Epithelial cell of proximal tubule (primary cell): ENCODE data around the gene USP17L18. TPM values are rescaled to one million over a fixed set of nuclear protein-coding genes. Genes with fewer than 3 reads are reported as not detected.
"Not testable (repeated sequence)": the region's sequence is repeated elsewhere in the genome, so short reads cannot be mapped to it uniquely, and the experiment has no call there.

Source experiments
- DNase-seq: peaks from one replicate; pipeline ENCODE4 v3.0.0-alpha.2; 2011; ENCODE audit warnings: low read depth
- H3K4me3 ChIP-seq: 2 replicates; pipeline ENCODE4 v1.5.1; 2011; ENCODE audit warnings: low read depth, mild to moderate bottlenecking, low read length
- total RNA-seq: library from RNA; depleted of rRNA; stranded (reverse); fragments of >200 nt; gene quantifications from 2 replicates; pipeline ENCODE4 v1.2.3, GENCODE V29; 2015

USP17L18 gene
- total RNA-seq = not detected in 2 replicates

GRCh38 chr4:9247953-9248680 lies at the start of gene USP17L18:
Gene USP17L18, plus strand, starts transcription at chr4:9248630. Its CDS starts 0 bp downstream, at chr4:9248630.
- not testable (repeated sequence) for H3K4me3 ChIP-seq, DNase-seq

DNA sequence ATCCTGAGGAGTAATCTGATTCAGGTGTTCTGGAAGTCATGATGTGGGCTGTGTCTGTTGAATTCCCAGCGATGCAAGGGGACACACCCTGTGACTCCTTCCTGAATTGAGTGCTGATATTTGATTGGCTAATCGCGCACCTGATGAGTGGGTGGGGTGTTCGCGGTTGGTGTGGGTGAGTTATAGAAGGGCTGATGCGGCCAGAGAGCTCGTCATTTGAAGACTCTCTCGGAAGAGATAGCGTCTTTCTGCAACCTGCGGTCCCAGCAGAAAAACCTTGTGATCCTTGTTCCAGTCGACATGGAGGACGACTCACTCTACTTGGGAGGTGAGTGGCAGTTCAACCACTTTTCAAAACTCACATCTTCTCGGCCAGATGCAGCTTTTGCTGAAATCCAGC lies 38.1 kb upstream of the USP17L18 start, which contains the start of gene USP17L10:
TSS of gene USP17L10 (plus strand) at position 301 of the 400 bp plus-strand sequence. CDS start at position 301, 0 bp downstream.
- H3K4me3 ChIP-seq, DNase-seq: not testable (repeated sequence)

DNA sequence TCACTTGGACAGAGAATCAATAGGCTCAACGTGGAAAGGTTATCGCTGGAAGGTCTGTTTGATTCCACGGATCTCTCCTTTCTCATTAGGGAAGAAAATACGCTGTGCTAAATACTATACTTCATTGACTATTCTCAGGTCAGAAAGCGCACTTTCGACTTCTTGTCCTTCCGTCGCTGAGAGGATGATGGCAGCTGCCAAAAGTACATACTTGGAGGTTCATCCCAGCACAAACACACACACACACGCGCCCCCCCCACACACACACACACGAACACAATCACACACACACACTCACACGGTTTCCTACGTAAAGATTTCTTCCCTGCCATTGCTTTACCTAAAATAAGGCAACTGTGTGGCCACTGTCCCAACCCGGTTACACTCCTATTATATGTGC lies 33.7 kb upstream of the USP17L18 start:
- DNase-seq, H3K4me3 ChIP-seq: not testable (repeated sequence)

DNA sequence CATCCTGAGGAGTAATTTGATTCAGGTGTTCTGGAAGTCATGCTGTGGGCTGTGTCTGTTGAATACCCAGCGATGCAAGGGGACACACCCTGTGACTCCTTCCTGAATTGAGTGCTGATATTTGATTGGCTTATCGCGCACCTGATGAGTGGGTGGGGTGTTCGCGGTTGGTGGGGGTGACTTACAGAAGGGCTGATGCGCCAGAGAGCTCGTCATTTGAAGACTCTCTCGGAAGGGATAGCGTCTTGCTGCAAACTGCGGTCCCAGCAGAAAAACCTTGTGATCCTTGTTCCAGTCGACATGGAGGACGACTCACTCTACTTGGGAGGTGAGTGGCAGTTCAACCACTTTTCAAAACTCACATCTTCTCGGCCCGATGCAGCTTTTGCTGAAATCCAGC lies 33.3 kb upstream of the USP17L18 start, which contains the start of gene USP17L11:
TSS of gene USP17L11 (plus strand) at position 301 of the 400 bp plus-strand sequence. CDS start at position 301, 0 bp downstream.
- H3K4me3 ChIP-seq, DNase-seq: not testable (repeated sequence)

DNA sequence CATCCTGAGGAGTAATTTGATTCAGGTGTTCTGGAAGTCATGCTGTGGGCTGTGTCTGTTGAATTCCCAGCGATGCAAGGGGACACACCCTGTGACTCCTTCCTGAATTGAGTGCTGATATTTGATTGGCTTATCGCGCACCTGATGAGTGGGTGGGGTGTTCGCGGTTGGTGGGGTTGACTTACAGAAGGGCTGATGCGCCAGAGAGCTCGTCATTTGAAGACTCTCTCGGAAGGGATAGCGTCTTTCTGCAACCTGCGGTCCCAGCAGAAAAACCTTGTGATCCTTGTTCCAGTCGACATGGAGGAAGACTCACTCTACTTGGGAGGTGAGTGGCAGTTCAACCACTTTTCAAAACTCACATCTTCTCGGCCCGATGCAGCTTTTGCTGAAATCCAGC lies 28.6 kb upstream of the USP17L18 start, which contains the start of gene USP17L12:
TSS of gene USP17L12 (plus strand) at position 301 of the 400 bp plus-strand sequence. CDS start at position 301, 0 bp downstream.
- DNase-seq, H3K4me3 ChIP-seq: not testable (repeated sequence)

DNA sequence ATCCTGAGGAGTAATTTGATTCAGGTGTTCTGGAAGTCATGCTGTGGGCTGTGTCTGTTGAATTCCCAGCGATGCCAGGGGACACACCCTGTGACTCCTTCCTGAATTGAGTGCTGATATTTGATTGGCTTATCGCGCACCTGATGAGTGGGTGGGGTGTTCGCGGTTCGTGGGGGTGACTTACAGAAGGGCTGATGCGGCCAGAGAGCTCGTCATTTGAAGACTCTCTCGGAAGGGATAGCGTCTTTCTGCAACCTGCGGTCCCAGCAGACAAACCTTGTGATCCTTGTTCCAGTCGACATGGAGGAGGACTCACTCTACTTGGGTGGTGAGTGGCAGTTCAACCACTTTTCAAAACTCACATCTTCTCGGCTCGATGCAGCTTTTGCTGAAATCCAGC lies 23.8 kb upstream of the USP17L18 start, which contains the start of gene USP17L13:
TSS of gene USP17L13 (plus strand) at position 301 of the 400 bp plus-strand sequence. CDS start at position 301, 0 bp downstream.
- not testable (repeated sequence) for DNase-seq, H3K4me3 ChIP-seq

- DNase-seq, H3K4me3 ChIP-seq: not testable (repeated sequence)
Observed at GRCh38 chr4:9230249-9230648, 18.2 kb upstream of the USP17L18 start.

- H3K4me3 ChIP-seq, DNase-seq: not testable (repeated sequence)
Observed at GRCh38 chr4:9234085-9234484, 14.3 kb upstream of the USP17L18 start, which contains the start of gene USP17L15. Gene USP17L15, plus strand, starts transcription at chr4:9234385. Its CDS starts 0 bp downstream, at chr4:9234385.

- not testable (repeated sequence) for H3K4me3 ChIP-seq, DNase-seq
Observed at GRCh38 chr4:9238461-9238860, 10.0 kb upstream of the USP17L18 start.

DNA sequence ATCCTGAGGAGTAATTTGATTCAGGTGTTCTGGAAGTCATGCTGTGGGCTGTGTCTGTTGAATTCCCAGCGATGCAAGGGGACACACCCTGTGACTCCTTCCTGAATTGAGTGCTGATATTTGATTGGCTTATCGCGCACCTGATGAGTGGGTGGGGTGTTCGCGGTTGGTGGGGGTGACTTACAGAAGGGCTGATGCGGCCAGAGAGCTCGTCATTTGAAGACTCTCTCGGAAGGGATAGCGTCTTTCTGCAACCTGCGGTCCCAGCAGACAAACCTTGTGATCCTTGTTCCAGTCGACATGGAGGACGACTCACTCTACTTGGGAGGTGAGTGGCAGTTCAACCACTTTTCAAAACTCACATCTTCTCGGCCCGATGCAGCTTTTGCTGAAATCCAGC lies 4.9 kb upstream of the USP17L18 start, which contains the start of gene USP17L17:
TSS of gene USP17L17 (plus strand) at position 301 of the 400 bp plus-strand sequence. CDS start at position 301, 0 bp downstream.
- not testable (repeated sequence) for H3K4me3 ChIP-seq, DNase-seq

- DNase-seq, H3K4me3 ChIP-seq: not testable (repeated sequence)
Observed at GRCh38 chr4:9253078-9253477, 4.6 kb downstream of the USP17L18 start, which contains the start of gene USP17L19. Gene USP17L19, plus strand, starts transcription at chr4:9253378. Its CDS starts 0 bp downstream, at chr4:9253378.

DNA sequence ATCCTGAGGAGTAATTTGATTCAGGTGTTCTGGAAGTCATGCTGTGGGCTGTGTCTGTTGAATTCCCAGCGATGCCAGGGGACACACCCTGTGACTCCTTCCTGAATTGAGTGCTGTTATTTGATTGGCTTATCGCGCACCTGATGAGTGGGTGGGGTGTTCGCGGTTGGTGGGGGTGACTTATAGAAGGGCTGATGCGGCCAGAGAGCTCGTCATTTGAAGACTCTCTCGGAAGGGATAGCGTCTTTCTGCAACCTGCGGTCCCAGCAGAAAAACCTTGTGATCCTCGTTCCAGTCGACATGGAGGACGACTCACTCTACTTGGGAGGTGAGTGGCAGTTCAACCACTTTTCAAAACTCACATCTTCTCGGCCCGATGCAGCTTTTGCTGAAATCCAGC lies 9.4 kb downstream of the USP17L18 start, which contains the start of gene USP17L20:
TSS of gene USP17L20 (plus strand) at position 301 of the 400 bp plus-strand sequence. CDS start at position 301, 0 bp downstream.
- not testable (repeated sequence) for H3K4me3 ChIP-seq, DNase-seq

- not testable (repeated sequence) for H3K4me3 ChIP-seq
Observed at GRCh38 chr4:9262572-9262971, 14.1 kb downstream of the USP17L18 start, which contains the start of gene USP17L21. Gene USP17L21, plus strand, starts transcription at chr4:9262872. Its CDS starts 0 bp downstream, at chr4:9262872.

GRCh38 chr4:9267319-9267718 lies 18.9 kb downstream of the USP17L18 start, which contains the start of gene USP17L22:
Gene USP17L22, plus strand, starts transcription at chr4:9267619. Its CDS starts 0 bp downstream, at chr4:9267619.
- not testable (repeated sequence) for DNase-seq, H3K4me3 ChIP-seq

More at GRCh38 chr4:9262572-9262971, 14.1 kb downstream of the USP17L18 start, which contains the start of gene USP17L21:
- DNase-seq = not testable (repeated sequence)

DNA sequence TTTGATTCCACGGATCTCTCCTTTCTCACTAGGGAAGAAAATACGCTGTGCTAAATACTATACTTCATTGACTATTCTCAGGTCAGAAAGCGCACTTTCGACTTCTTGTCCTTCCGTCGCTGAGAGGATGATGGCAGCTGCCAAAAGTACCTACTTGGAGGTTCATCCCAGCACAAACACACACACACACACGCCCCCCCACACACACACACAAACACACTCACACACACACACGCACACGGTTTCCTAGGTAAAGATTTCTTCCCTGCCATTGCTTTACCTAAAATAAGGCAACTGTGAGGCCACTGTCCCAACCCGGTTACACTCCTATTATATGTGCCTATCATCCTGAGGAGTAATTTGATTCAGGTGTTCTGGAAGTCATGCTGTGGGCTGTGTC lies 23.3 kb downstream of the USP17L18 start:
- not testable (repeated sequence) for H3K4me3 ChIP-seq, DNase-seq

Other genes with a start within 250 kb of the USP17L18 start
- gene FAM90A26, start 78.2 kb upstream of the USP17L18 start, total RNA-seq = not detected in 2 replicates
- gene USP17L10, start 38.0 kb upstream of the USP17L18 start, total RNA-seq = not detected in 2 replicates
- gene USP17L11, start 33.2 kb upstream of the USP17L18 start, total RNA-seq = not detected in 2 replicates
- not detected in 2 replicates for gene USP17L12, start 28.5 kb upstream of the USP17L18 start, total RNA-seq
- gene USP17L13, start 23.7 kb upstream of the USP17L18 start, total RNA-seq = not detected in 2 replicates
- gene USP17L15, start 14.2 kb upstream of the USP17L18 start, total RNA-seq = not detected in 2 replicates
- not detected in 2 replicates for gene USP17L17, start 4.8 kb upstream of the USP17L18 start, total RNA-seq
- not detected in 2 replicates for gene USP17L19, start 4.7 kb downstream of the USP17L18 start, total RNA-seq
- gene USP17L20, start 9.5 kb downstream of the USP17L18 start, total RNA-seq = not detected in 2 replicates
- gene USP17L21, start 14.2 kb downstream of the USP17L18 start, total RNA-seq = not detected in 2 replicates
- not detected in 2 replicates for gene USP17L22, start 19.0 kb downstream of the USP17L18 start, total RNA-seq
- gene USP17L24, start 76.5 kb downstream of the USP17L18 start, total RNA-seq = not detected in 2 replicates
- not detected in 2 replicates for gene USP17L25, start 81.3 kb downstream of the USP17L18 start, total RNA-seq
- not detected in 2 replicates for gene USP17L26, start 86.0 kb downstream of the USP17L18 start, total RNA-seq
- not detected in 2 replicates for gene USP17L5, start 90.8 kb downstream of the USP17L18 start, total RNA-seq
- not detected in 2 replicates for gene USP17L27, start 95.5 kb downstream of the USP17L18 start, total RNA-seq
- gene USP17L28, start 100.3 kb downstream of the USP17L18 start, total RNA-seq = not detected in 2 replicates
- gene USP17L29, start 105.0 kb downstream of the USP17L18 start, total RNA-seq = not detected in 2 replicates
- gene USP17L30, start 114.5 kb downstream of the USP17L18 start, total RNA-seq = not detected in 2 replicates
- not detected in 2 replicates for gene DEFB131A, start 195.8 kb downstream of the USP17L18 start, total RNA-seq